ENCODE measurements around the gene FAM120B. TPM values are rescaled to one million over a fixed set of nuclear protein-coding genes. Genes with fewer than 3 reads are reported as not detected.

Gene FAM120B
- polyA plus RNA-seq, 1 experiment, result 8.8 TPM

DNA sequence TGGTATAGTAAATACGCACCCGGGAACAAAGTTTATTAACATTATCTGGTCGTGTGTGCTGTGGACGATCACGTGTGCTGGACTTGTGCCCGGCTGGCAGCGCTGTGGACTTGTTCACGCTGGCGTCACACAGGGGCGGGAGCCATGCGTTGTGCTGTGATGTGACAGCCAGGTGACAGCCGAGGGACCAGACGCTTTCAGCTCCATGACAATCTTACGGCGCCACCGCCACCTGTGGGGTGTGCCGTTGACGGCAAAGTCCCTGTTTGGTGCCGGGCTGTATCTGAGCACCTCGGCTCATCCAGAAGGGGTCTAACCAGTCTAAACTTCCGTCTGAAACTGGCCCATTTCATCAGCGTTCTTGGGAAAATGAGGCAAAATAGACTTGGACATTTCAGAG, 40.9 kb upstream of the FAM120B start:
- ChIA-PET CTCF (no interaction called here), POLR2A (no interaction called here)
- no peaks in the 10 kb centered on the region for H3K27me3 ChIP-seq (ENCODE audit: control insufficient read depth, insufficient read depth, low read length)
- H3K36me3 ChIP-seq (ENCODE audit: control insufficient read depth, insufficient read depth, low read length), result no peaks in the 10 kb centered on the region
- H3K4me3 ChIP-seq (ENCODE audit: low read depth, low read length), result no peak overlapping the region
- TF ChIP-seq, protein P1, sequence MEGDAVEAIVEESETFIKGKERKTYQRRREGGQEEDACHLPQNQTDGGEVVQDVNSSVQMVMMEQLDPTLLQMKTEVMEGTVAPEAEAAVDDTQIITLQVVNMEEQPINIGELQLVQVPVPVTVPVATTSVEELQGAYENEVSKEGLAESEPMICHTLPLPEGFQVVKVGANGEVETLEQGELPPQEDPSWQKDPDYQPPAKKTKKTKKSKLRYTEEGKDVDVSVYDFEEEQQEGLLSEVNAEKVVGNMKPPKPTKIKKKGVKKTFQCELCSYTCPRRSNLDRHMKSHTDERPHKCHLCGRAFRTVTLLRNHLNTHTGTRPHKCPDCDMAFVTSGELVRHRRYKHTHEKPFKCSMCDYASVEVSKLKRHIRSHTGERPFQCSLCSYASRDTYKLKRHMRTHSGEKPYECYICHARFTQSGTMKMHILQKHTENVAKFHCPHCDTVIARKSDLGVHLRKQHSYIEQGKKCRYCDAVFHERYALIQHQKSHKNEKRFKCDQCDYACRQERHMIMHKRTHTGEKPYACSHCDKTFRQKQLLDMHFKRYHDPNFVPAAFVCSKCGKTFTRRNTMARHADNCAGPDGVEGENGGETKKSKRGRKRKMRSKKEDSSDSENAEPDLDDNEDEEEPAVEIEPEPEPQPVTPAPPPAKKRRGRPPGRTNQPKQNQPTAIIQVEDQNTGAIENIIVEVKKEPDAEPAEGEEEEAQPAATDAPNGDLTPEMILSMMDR (IDR thresholded peaks at IDR 0.05; ENCODE audit: insufficient read depth, low read depth, low read length), result no peak
- no peak for DNase-seq (ENCODE audit: low read depth)

DNA sequence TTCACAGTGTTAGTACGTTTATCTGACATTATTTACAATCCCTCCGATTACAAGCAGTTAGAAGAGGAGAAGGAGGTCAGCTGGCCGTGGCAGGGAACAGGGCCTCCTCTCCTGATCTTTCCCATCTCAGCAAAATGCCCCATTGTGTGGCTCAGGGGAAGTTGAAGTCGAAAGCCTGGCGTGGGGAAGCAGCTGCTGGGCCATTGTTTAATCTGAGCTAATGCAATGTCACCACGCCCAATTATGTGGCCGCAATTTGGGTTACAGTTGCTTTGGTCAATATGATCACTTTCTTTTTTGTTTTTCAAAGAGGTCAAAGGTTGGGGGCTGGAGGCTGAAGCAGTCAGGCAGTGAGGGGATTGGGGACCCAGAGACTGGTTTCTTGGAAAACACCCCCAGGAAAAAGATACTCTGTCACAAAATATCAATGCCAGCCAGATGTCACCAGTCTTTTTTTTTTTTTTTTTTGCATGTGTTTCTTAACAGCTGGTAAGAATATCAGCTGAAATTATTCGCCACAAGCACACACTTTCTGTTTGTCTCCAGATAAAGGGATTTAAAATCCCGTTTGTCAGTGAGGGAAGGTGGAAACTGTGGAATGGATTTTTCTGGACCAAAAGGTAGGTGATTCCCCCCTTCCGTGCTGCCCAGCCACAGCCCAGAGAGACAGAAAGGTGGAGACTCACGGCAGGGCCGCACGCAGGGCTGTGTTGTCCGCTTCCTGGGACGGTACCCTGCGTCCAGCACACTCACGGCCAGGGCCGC, 40.3 kb upstream of the FAM120B start:
- H3K27me3 ChIP-seq (ENCODE audit: control insufficient read depth, insufficient read depth, low read length), result no peaks in the 10 kb centered on the region
- CTCF ChIA-PET, result interaction anchor here (0.5 kb wide), 1 partner anchor 251 kb away, joined by 3 read pairs; no protein-coding TSS in a partner anchor
- H3K36me3 ChIP-seq (ENCODE audit: control insufficient read depth, insufficient read depth, low read length), result no peaks in the 10 kb centered on the region
- no peak for DNase-seq (ENCODE audit: low read depth)
- no peak overlapping the region for H3K4me3 ChIP-seq (ENCODE audit: low read depth, low read length)
- POLR2A ChIA-PET, result no interaction called here
- TF ChIP-seq, protein P1 (IDR thresholded peaks at IDR 0.05; ENCODE audit: insufficient read depth, low read depth, low read length), result no peak

GRCh38 chr6:170267688-170268087, 38.9 kb upstream of the FAM120B start:
- H3K4me3 ChIP-seq (ENCODE audit: low read depth, low read length), result no peak overlapping the region
- CTCF ChIA-PET, result interaction anchor here (1.2 kb wide), 1 partner anchor 16 kb away, joined by 3 read pairs; no protein-coding TSS in a partner anchor
- DNase-seq (ENCODE audit: low read depth), result no peak
- H3K36me3 ChIP-seq (ENCODE audit: control insufficient read depth, insufficient read depth, low read length), result no peaks in the 10 kb centered on the region
- no peaks in the 10 kb centered on the region for H3K27me3 ChIP-seq (ENCODE audit: control insufficient read depth, insufficient read depth, low read length)
- POLR2A ChIA-PET, result no interaction called here
- TF ChIP-seq, protein P1 (IDR thresholded peaks at IDR 0.05; ENCODE audit: insufficient read depth, low read depth, low read length), result no peak

- ChIA-PET CTCF (interaction anchor here (1.2 kb wide), 1 partner anchor 16 kb away, joined by 3 read pairs; no protein-coding TSS in a partner anchor), POLR2A (no interaction called here)
- TF ChIP-seq, protein P1 (IDR thresholded peaks at IDR 0.05; ENCODE audit: insufficient read depth, low read depth, low read length), result no peak
- H3K27me3 ChIP-seq (ENCODE audit: control insufficient read depth, insufficient read depth, low read length), result no peaks in the 10 kb centered on the region
- H3K4me3 ChIP-seq (ENCODE audit: low read depth, low read length), result no peak overlapping the region
- DNase-seq (ENCODE audit: low read depth), result no peak
- no peaks in the 10 kb centered on the region for H3K36me3 ChIP-seq (ENCODE audit: control insufficient read depth, insufficient read depth, low read length)
Observed at GRCh38 chr6:170268216-170269129, 38.1 kb upstream of the FAM120B start.
